Loucy (cell line): ENCODE results near the gene VWA5B1.

Experiments used
- H2AFZ ChIP-seq: fragments of 200-600 bp; sonication (generic); 2 replicates; pipeline ENCODE4 v1.6.0; 2016; ENCODE audit warnings: antibody characterized with exemption, mild to moderate bottlenecking, low read length, moderate library complexity
- H3F3A ChIP-seq: fragments of 200-600 bp; 2 replicates; pipeline ENCODE4 v1.6.0; 2016; ENCODE audit warnings: antibody characterized with exemption, low read depth, mild to moderate bottlenecking
- H3K27me3 ChIP-seq: fragments of 200-600 bp; sonication (generic); 2 replicates; pipeline ENCODE4 v1.6.1; 2014; ENCODE audit warnings: low read length, mild to moderate bottlenecking; ENCODE audit not compliant: insufficient read depth, poor library complexity, severe bottlenecking
- H3K36me3 ChIP-seq: fragments of 200-600 bp; sonication (generic); 2 replicates; pipeline ENCODE4 v1.6.1; 2016; ENCODE audit warnings: low read length; ENCODE audit not compliant: insufficient read depth
- H3K4me1 ChIP-seq: fragments of 200-600 bp; sonication (generic); 2 replicates; pipeline ENCODE4 v1.5.1; 2014; ENCODE audit warnings: low read length, mild to moderate bottlenecking; ENCODE audit not compliant: insufficient read depth, poor library complexity, severe bottlenecking
- H3K4me2 ChIP-seq: fragments of 200-600 bp; sonication (generic); 2 replicates; pipeline ENCODE4 v1.6.0; 2014; ENCODE audit warnings: antibody characterized with exemption, low read length, low read depth, mild to moderate bottlenecking; ENCODE audit not compliant: poor library complexity, severe bottlenecking
- H3K4me3 ChIP-seq: fragments of 200-600 bp; sonication (generic); 2 replicates; pipeline ENCODE4 v1.5.1; 2014; ENCODE audit warnings: low read length, mild to moderate bottlenecking, mixed read lengths; ENCODE audit not compliant: poor library complexity, severe bottlenecking
- H3K79me2 ChIP-seq: fragments of 200-600 bp; sonication (generic); 2 replicates; pipeline ENCODE4 v1.6.1; 2014; ENCODE audit warnings: low read length; ENCODE audit not compliant: insufficient read depth
- H3K9ac ChIP-seq: fragments of 200-600 bp; sonication (generic); 2 replicates; pipeline ENCODE4 v1.6.0; 2014; ENCODE audit warnings: mild to moderate bottlenecking, low read depth, low read length, moderate library complexity; ENCODE audit not compliant: poor library complexity, severe bottlenecking
- H3K9me2 ChIP-seq: fragments of 200-600 bp; sonication (generic); replicated peaks from 2 replicates; pipeline ENCODE4 v1.6.1; 2016; ENCODE audit warnings: low read depth, low read length, mixed read lengths
- H3K9me3 ChIP-seq: fragments of 200-600 bp; sonication (generic); 2 replicates; pipeline ENCODE4 v1.6.1; 2014; ENCODE audit warnings: mild to moderate bottlenecking, antibody characterized with exemption, low read length, low read depth; ENCODE audit not compliant: insufficient read depth
- H4K20me1 ChIP-seq: fragments of 200-600 bp; sonication (generic); 2 replicates; pipeline ENCODE4 v1.6.0; 2014; ENCODE audit warnings: antibody characterized with exemption, low read length, mild to moderate bottlenecking; ENCODE audit not compliant: insufficient read depth, poor library complexity, severe bottlenecking
- CTCF ChIP-seq: fragments of 200-600 bp; sonication (generic); conservative IDR thresholded peaks from 2 replicates; pipeline ENCODE4 v1.5.1; 2014; ENCODE audit warnings: mild to moderate bottlenecking, antibody characterized with exemption, low read length
- EZH2phosphoT487 ChIP-seq: fragments of 200-600 bp; IDR thresholded peaks from 2 replicates; pipeline ENCODE4 v1.6.1; 2018; ENCODE audit warnings: antibody characterized with exemption, mild to moderate bottlenecking, moderate library complexity, borderline replicate concordance

Gene VWA5B1

DNA sequence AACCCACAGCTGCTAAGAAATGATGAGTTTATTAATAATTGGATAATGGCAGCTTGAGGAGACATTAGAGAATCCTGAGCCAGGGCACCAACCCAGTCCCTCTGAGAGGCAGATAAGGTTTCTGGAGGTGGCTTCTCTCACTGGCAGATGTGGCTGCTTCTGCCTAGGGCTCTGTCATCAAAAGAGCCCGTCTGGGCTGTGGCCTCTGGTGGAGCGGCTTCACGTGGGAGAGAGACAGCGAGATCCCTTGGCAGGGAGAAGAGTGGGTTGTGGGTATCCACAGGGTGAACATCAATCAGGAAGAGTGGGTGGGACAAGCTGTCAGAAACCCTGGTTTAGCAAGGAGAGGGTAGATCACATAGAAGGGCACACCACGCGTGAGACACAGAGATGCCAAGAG is 30.0 kb downstream of the VWA5B1 start:
- Histone ChIP-seq H3K9me2 (no peaks in the 10 kb centered on the region), H3K27me3 (no peaks in the 10 kb centered on the region), H3F3A (no peaks in the 10 kb centered on the region), H2AFZ (no peak overlapping the region), H3K9me3 (no peaks in the 10 kb centered on the region), H3K4me2 (no peak overlapping the region), H3K4me1 (no peaks in the 10 kb centered on the region), H3K4me3 (no peak overlapping the region), H3K9ac (no peak overlapping the region), H3K36me3 (no peaks in the 10 kb centered on the region), H3K79me2 (no peaks in the 10 kb centered on the region), H4K20me1 (no peaks in the 10 kb centered on the region)
- TF ChIP-seq CTCF (no peak), EZH2phosphoT487 (no peak)

DNA sequence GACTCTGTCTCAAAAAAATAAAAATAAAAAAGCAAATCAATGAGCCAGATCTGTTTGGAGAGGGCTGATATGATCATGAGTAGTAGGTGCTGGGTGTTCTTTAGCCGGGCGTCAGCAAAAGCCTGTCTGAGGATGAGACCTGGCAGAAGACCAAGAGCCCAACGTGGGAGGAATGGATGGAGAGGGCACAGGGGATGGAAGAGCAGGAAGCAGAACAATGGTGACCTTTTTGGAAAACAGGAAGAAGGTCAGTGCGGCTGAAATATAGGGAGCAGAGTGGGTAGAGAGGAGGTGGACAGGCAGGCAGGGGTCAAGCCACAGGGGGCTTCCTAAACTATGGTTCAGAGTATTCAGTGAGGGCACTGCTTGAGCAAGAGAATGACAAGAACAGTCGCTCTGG is 30.9 kb downstream of the VWA5B1 start:
- H3K36me3 ChIP-seq = no peaks in the 10 kb centered on the region
- H3K4me3 ChIP-seq = no peak overlapping the region
- H3K79me2 ChIP-seq = no peaks in the 10 kb centered on the region
- H4K20me1 ChIP-seq = no peaks in the 10 kb centered on the region
- no peaks in the 10 kb centered on the region for H3K27me3 ChIP-seq
- no peak for TF ChIP-seq CTCF
- no peak for TF ChIP-seq EZH2phosphoT487
- no peak overlapping the region for H2AFZ ChIP-seq
- no peak overlapping the region for H3K9ac ChIP-seq
- H3K4me2 ChIP-seq = peak overlapping the region; percentile 25
- no peaks in the 10 kb centered on the region for H3F3A ChIP-seq
- H3K9me2 ChIP-seq = no peaks in the 10 kb centered on the region
- H3K4me1 ChIP-seq = no peaks in the 10 kb centered on the region
- H3K9me3 ChIP-seq = no peaks in the 10 kb centered on the region

DNA sequence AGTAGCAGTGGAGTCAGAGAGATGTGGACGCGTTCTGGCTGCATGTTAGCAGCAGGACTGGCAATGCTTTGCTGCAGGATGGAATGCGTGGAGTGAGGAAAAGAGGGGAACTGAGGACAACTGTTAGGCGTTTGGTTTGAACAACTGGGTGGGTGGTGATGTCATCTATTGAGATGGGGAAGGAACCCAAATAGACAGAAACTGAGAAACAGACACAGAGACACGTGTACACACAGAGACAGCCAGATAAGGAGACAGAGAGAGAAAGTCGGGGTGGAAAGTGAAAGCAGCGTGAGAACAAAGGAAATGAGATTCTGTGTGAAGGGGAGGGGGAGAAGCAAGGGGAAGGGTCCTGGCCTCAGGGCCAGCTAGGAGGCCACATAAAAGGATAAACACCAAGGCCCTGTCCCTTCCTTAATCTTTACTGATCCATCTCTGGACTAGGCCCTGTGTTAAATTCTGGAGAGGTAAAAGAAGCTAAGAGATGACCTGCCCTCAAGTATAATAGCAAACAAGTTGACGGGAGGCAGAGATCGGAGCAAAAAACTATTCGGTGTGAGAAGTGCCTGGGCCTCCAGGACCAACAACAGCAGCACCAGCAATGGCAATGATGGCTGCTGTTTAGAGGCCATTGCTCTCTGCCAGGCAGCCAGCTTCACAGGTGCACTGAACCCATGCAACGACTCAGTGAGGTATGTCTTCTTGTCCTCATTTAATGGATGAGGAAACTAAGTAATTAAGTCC is 31.6 kb downstream of the VWA5B1 start:
- no peak for TF ChIP-seq EZH2phosphoT487
- TF ChIP-seq CTCF = no peak
- no peaks in the 10 kb centered on the region for H3K79me2 ChIP-seq
- H3K4me1 ChIP-seq = no peaks in the 10 kb centered on the region
- H3K9me3 ChIP-seq = no peaks in the 10 kb centered on the region
- no peaks in the 10 kb centered on the region for H3K36me3 ChIP-seq
- no peaks in the 10 kb centered on the region for H3F3A ChIP-seq
- no peak overlapping the region for H3K4me3 ChIP-seq
- no peaks in the 10 kb centered on the region for H3K27me3 ChIP-seq
- no peaks in the 10 kb centered on the region for H4K20me1 ChIP-seq
- H3K9me2 ChIP-seq = no peaks in the 10 kb centered on the region
- peak overlapping the region; percentile 25 for H3K4me2 ChIP-seq
- no peak overlapping the region for H2AFZ ChIP-seq
- H3K9ac ChIP-seq = no peak overlapping the region
